Keratinocyte (primary cell): ENCODE measurements around the gene ZNF646. TPM values are rescaled to one million over a fixed set of nuclear protein-coding genes. Genes with fewer than 3 reads are reported as not detected.
"Not testable (repeated sequence)": the region's sequence is repeated elsewhere in the genome, so short reads cannot be mapped to it uniquely, and the experiment has no call there.

Source experiments
- DNase-seq: peaks from one replicate; pipeline ENCODE4 v3.0.0-alpha.2; 2011; ENCODE audit warnings: low read depth, missing footprints, low spot score
- FAIRE-seq: peaks from 2 replicates; lab custom pipeline; 2011; peaks lifted over from hg19 to GRCh38; lab: Jason Lieb, UNC
- H2AFZ ChIP-seq: 2 replicates; pipeline ENCODE4 v1.6.0; 2012; ENCODE audit warnings: low read length, control low read depth, inconsistent platforms; ENCODE audit not compliant: control insufficient read depth
- H3K27ac ChIP-seq: 2 replicates; pipeline ENCODE4 v1.5.1; 2011; ENCODE audit warnings: low read length; ENCODE audit not compliant: control insufficient read depth, insufficient read depth
- H3K27me3 ChIP-seq: 3 replicates; pipeline ENCODE4 v1.6.0; 2011; ENCODE audit warnings: low read length; ENCODE audit not compliant: control insufficient read depth, insufficient read depth; ENCODE audit errors: extremely low read depth
- H3K36me3 ChIP-seq, 2 experiments: 2 replicates in 1 of 2; 3 replicates in 1 of 2; pipeline ENCODE4 v1.5.1; 2011; ENCODE audit warnings: low read length in 2 of 2, mild to moderate bottlenecking in 1 of 2; ENCODE audit not compliant: control insufficient read depth in 2 of 2, insufficient read depth in 2 of 2; ENCODE audit errors: extremely low read depth in 1 of 2
- H3K4me1 ChIP-seq: 3 replicates; pipeline ENCODE4 v1.5.1; 2011; ENCODE audit warnings: low read length; ENCODE audit not compliant: control insufficient read depth, insufficient read depth; ENCODE audit errors: extremely low read depth
- H3K4me2 ChIP-seq: 3 replicates; pipeline ENCODE4 v1.6.0; 2011; ENCODE audit warnings: low read depth, low read length; ENCODE audit not compliant: control insufficient read depth, insufficient read depth; ENCODE audit errors: extremely low read depth
- H3K4me3 ChIP-seq, 3 experiments: fragments of 200-600 bp in 1 of 3; sonication (generic) in 1 of 3; 2 replicates in 2 of 3; 3 replicates in 1 of 3; pipeline ENCODE4 v1.5.1; 2011 to 2016; ENCODE audit warnings: low read length in 3 of 3, mild to moderate bottlenecking in 3 of 3, control low read depth in 2 of 3, inconsistent platforms in 1 of 3, low read depth in 1 of 3, mixed read lengths in 1 of 3, mixed run types in 1 of 3, moderate library complexity in 1 of 3; ENCODE audit not compliant: control insufficient read depth in 2 of 3, insufficient read depth in 2 of 3; ENCODE audit errors: extremely low read depth in 1 of 3
- H3K79me2 ChIP-seq: 2 replicates; pipeline ENCODE4 v1.6.0; 2012; ENCODE audit warnings: low read length; ENCODE audit not compliant: control insufficient read depth, insufficient read depth
- H3K9ac ChIP-seq: 3 replicates; pipeline ENCODE4 v1.6.0; 2011; ENCODE audit warnings: low read length; ENCODE audit not compliant: control insufficient read depth, insufficient read depth; ENCODE audit errors: extremely low read depth
- H3K9me1 ChIP-seq: 3 replicates; pipeline ENCODE4 v1.6.0; 2011; ENCODE audit warnings: low read length; ENCODE audit not compliant: control insufficient read depth, insufficient read depth; ENCODE audit errors: extremely low read depth
- H3K9me3 ChIP-seq: 2 replicates; pipeline ENCODE4 v1.5.1; 2012; ENCODE audit warnings: low read depth, low read length; ENCODE audit not compliant: control insufficient read depth
- H4K20me1 ChIP-seq: 3 replicates; pipeline ENCODE4 v1.6.0; 2011; ENCODE audit warnings: low read length; ENCODE audit not compliant: control insufficient read depth, insufficient read depth; ENCODE audit errors: extremely low read depth
- EZH2 ChIP-seq: IDR thresholded peaks from one replicate; pipeline ENCODE4 v1.6.1; 2012; ENCODE audit warnings: inconsistent platforms, mild to moderate bottlenecking, low read length, moderate library complexity
- dilution Hi-C: fragments of 300-500 bp; cut with MboI; formaldehyde crosslinking; loops from one replicate; pipeline ENCODE4 v1.7.0; 2020; ENCODE audit warnings: low sequenced_read_pairs; ENCODE audit not compliant: extremely low pct_ligation_motif_present
- polyA plus RNA-seq, 5 experiments: library from polyadenylated mRNA; depleted of rRNA in 3 of 5; stranded (reverse) in 3 of 5; stranded (forward) in 1 of 5; unstranded in 1 of 5; fragments of >200 nt; gene quantifications; 1 replicate in 1 of 5; 2 replicates in 3 of 5; 3 replicates in 1 of 5; pipeline versions ENCODE4 v1.2.1 to v1.2.3, GENCODE V29; 2011 to 2012; ENCODE audit warnings: missing spikeins in 2 of 5, low read depth in 1 of 5, low replicate concordance in 1 of 5
- TF ChIP-seq, protein P1 (sequence below), 3 experiments: IDR thresholded peaks in 1 of 3; conservative IDR thresholded peaks in 1 of 3; optimal IDR thresholded peaks in 1 of 3; 2 replicates in 2 of 3; 3 replicates in 1 of 3; pipeline versions ENCODE3 to v1.5.1; 2011; ENCODE audit warnings: low read length in 3 of 3, mild to moderate bottlenecking in 3 of 3, moderate library complexity in 2 of 3, control low read depth in 1 of 3, inconsistent platforms in 1 of 3; ENCODE audit not compliant: insufficient read depth in 2 of 3; ENCODE audit errors: extremely low read depth in 1 of 3

ZNF646 gene
- polyA plus RNA-seq, 1 donor (not counting 4 experiments of a cell fraction or from before 2014, with no cell fraction given), result 2.5 TPM

DNA sequence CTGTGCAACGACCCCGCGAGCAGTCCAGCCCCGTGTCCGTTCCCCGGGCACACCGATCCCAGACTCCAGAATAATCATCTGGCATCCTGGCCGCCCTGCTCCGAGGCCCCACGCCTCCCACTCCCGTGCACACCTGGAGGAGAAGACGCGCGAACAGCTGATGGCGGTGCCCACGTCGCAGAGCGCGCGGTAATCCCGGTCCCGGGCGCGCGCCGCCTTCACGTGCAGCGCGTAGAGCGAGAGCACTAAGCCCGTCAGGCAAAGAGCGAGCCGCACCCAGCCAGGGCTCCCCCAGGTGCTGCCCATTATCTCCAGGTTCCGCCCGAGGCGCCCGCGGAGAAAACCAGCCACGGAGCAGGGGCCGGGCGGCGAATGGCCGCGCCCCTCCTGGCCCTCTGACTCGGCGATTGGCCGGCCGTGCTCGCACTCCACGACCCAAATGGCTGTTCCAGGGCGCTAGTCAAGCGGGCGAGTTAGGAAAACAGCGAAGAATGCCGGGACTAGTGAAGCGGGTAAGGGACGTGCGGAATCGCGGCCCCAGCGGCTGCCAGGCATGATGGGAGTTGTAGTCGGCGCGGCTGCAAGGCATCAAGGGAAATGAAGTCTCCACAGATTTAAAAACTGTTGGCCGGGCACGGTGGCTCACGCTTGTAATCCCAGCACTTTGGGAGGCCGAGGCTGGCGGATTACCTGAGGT is 20.4 kb downstream of the ZNF646 start, which contains the start of gene VKORC1:
Gene VKORC1 (minus strand): TSS at position 374 of the 697 bp plus-strand sequence. CDS start 68 bp downstream, at position 306.
- peaks cover 9% of the 10 kb centered on the region for H3K4me1 ChIP-seq
- peak within 1 kb of the TSS; percentile 93 for H2AFZ ChIP-seq
- peak within 1 kb of the TSS; percentile 86 for H3K9ac ChIP-seq
- dilution Hi-C loops, result no loop called here
- H4K20me1 ChIP-seq, result no peaks in the 10 kb centered on the region
- DNase-seq, result peak; percentile 88
- peak within 1 kb of the TSS; percentile 82 for H3K27ac ChIP-seq
- H3K27me3 ChIP-seq, result no peaks in the 10 kb centered on the region
- no peaks in the 10 kb centered on the region for H3K9me1 ChIP-seq
- peak within 1 kb of the TSS; percentile 73 to 92 (median 92) for H3K4me3 ChIP-seq
- H3K4me2 ChIP-seq, result peak within 1 kb of the TSS; percentile 90
- peaks cover 22% of the 10 kb centered on the region for H3K79me2 ChIP-seq
- H3K36me3 ChIP-seq, result peaks cover 4 to 7% of the 10 kb centered on the region in 2 experiments
- FAIRE-seq, result peak; percentile 20
- H3K9me3 ChIP-seq, result no peaks in the 10 kb centered on the region
- no peak for TF ChIP-seq EZH2
- TF ChIP-seq, protein P1, sequence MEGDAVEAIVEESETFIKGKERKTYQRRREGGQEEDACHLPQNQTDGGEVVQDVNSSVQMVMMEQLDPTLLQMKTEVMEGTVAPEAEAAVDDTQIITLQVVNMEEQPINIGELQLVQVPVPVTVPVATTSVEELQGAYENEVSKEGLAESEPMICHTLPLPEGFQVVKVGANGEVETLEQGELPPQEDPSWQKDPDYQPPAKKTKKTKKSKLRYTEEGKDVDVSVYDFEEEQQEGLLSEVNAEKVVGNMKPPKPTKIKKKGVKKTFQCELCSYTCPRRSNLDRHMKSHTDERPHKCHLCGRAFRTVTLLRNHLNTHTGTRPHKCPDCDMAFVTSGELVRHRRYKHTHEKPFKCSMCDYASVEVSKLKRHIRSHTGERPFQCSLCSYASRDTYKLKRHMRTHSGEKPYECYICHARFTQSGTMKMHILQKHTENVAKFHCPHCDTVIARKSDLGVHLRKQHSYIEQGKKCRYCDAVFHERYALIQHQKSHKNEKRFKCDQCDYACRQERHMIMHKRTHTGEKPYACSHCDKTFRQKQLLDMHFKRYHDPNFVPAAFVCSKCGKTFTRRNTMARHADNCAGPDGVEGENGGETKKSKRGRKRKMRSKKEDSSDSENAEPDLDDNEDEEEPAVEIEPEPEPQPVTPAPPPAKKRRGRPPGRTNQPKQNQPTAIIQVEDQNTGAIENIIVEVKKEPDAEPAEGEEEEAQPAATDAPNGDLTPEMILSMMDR (optimal IDR thresholded peaks at IDR 0.05 in 1 of 3, IDR thresholded peaks at IDR 0.05 in 1 of 3, conservative IDR thresholded peaks at IDR 0.05 in 1 of 3; ENCODE audit: extremely low read depth in 1 of 3, insufficient read depth in 2 of 3, low read length in 3 of 3), result peak in 1 of 3 experiments; percentile 0

DNA sequence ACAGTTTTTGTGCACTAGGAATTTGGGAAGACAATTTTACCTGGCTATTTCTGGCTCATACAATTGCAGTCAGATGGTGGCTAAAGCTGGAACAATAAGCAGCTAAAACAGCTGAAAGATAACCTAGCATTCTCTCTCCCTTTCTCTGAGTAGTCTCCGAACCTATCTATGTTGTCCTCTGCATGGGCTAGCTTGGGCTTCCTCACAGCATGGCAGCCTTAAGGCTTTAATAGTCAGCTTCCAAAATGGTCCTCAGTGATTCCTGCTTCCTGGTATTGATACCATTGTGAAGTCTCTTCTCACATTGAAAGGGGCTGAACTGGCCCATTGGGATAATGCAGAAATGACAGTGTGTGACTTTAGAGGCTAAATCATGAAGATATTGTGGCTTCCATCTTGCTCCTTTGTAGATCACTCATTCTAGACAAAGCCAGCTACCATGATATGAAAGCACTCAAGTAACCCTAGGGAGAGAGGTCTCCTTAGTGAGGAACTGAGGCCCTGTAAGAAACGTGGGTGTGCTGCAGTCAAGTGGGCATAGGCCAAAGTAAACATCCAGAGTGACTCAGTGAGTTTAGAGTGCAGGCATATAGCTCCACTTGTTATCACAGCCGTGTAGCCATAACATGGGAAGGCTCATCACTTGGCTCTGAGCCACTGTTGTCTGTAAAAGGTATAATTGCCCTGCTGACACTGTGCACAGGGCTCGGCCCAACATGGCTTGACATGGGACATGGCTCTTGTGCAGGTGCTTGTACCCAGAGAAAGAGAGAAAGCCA is 25.8 kb downstream of the ZNF646 start:
- dilution Hi-C loops, result no loop called here
- H3K36me3 ChIP-seq, result no peaks in the 10 kb centered on the region
- no peak overlapping the region for H3K27ac ChIP-seq
- no peaks in the 10 kb centered on the region for H3K9me1 ChIP-seq
- no peak overlapping the region for H3K9ac ChIP-seq
- H3K27me3 ChIP-seq, result no peaks in the 10 kb centered on the region
- H3K4me3 ChIP-seq, result no peak overlapping the region
- FAIRE-seq (no peak), DNase-seq (no peak)
- TF ChIP-seq EZH2, result no peak
- TF ChIP-seq, protein P1 (optimal IDR thresholded peaks at IDR 0.05 in 1 of 3, IDR thresholded peaks at IDR 0.05 in 1 of 3, conservative IDR thresholded peaks at IDR 0.05 in 1 of 3; ENCODE audit: extremely low read depth in 1 of 3, insufficient read depth in 2 of 3, low read length in 3 of 3), result no peak
- H4K20me1 ChIP-seq, result no peaks in the 10 kb centered on the region
- H3K4me2 ChIP-seq, result no peak overlapping the region
- H3K9me3 ChIP-seq, result no peaks in the 10 kb centered on the region
- H3K79me2 ChIP-seq, result no peaks in the 10 kb centered on the region
- no peak overlapping the region for H2AFZ ChIP-seq
- H3K4me1 ChIP-seq, result no peaks in the 10 kb centered on the region

DNA sequence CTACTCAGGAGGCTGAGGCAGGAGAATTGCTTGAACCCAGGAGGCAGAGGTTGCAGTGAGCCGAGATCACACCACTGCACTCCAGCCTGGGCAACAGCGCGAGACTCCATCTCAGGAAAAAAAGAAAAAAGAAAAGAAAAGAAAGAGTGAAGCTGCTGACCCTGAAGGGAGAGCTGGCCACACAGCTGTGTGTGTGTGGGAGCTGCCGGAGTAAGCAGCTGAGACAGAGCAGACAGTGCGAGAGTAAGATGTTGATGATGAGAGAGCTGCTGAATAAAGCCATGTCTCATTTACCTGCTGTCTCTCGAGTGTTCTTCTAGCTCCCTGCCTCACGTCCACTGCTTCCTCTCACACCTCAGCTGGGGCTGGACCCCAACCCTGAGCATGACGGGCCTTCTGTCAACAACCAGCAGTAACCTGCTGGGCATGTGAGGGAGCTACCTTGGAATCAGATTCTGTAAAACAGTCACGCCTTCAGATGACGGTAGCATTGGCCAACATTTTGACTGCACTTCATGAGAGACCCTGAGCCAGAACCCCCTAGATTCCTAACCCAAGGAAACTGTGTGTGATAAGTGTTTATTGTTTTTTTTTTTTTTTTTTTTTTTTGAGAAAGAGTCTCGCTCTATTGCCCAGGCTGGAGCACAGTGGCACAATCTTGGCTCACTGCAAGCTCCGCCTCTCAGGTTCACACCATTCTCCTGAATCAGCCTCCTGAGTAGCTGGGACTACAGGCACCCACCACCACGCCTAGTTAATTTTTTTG is 26.8 kb downstream of the ZNF646 start:
- H3K4me1 ChIP-seq, H3K27ac ChIP-seq, H3K4me2 ChIP-seq, FAIRE-seq, H3K36me3 ChIP-seq, H4K20me1 ChIP-seq, H3K4me3 ChIP-seq, H3K9ac ChIP-seq, DNase-seq, H3K79me2 ChIP-seq, H3K27me3 ChIP-seq, H3K9me3 ChIP-seq, H2AFZ ChIP-seq, H3K9me1 ChIP-seq, dilution Hi-C loops: not testable (repeated sequence)
